Measurements from ENCODE around the gene FBN2.

- TF ChIP-seq CTCF (IDR thresholded peaks at IDR 0.05; ENCODE audit: poor library complexity): no peak
- no peak for TF ChIP-seq EZH2 (IDR thresholded peaks at IDR 0.05; ENCODE audit: borderline replicate concordance)
- TF ChIP-seq EZH2phosphoT487 (IDR thresholded peaks at IDR 0.05; ENCODE audit: low read depth, severe bottlenecking, unreplicated experiment): no peak
Observed at GRCh38 chr5:128519827-128520226, 18.2 kb downstream of the FBN2 start.
